ENCODE results near the gene LRP1B. TPM values are rescaled to one million over a fixed set of nuclear protein-coding genes. Genes with fewer than 3 reads are reported as not detected.
A peak's percentile ranks its signal among the peaks of the same experiment; 100 is the strongest.

LRP1B gene
- polyA plus RNA-seq, 1 of the 3 experiments (the other 2 are of a cell fraction) = 0.28 TPM

DNA sequence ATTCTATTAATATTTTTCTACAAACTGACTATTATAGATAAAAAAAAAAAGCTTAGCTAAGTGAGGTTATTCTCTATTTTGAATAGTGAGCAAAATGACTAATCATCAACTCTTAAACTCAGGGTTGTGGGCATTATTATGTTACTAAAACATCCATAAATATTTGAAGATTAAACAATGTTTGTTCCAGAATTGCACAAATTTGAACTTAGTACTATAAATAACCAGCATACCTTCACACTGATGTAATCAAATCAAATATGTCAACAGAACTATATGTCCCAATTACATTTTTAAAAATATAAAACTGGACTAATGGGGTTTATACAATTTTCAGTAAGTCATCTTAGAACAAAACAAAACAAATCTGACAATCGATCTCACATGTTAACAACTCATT lies 800.9 kb downstream of the LRP1B start (continued):
- TF ChIP-seq NFIC (IDR thresholded peaks at IDR 0.05; ENCODE audit: borderline replicate concordance) (no peak), RAD21 (IDR thresholded peaks at IDR 0.05; ENCODE audit: low read length) (no peak), RCOR1 (IDR thresholded peaks at IDR 0.05; ENCODE audit: low read length) (no peak), ELF1 (IDR thresholded peaks at IDR 0.05) (no peak), CHD2 (IDR thresholded peaks at IDR 0.05; ENCODE audit: low read length, partially characterized antibody) (no peak), MEF2A (IDR thresholded peaks at IDR 0.05; ENCODE audit: borderline replicate concordance, low read depth) (no peak)

DNA sequence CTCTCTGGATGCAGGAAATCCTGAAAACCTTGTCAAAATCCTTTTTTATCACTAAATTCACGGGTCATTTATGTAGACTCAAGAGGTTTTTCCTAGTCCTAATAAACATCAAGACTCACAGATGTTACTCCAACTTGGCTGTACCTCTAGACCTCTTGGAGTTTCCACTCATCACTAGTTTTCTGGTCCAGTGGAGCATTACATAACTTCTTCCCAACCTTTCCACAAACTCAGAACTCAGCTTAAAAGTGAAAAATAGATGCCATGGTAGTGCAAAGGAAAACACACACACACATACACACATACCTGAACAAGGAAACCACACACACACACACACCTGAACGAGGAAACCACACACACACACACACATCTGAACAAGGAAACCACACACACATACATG lies 807.2 kb downstream of the LRP1B start:
- Histone ChIP-seq H3K4me1 (ENCODE audit: control insufficient read depth in 1 of 2, insufficient read depth in 2 of 2, low read depth in 1 of 2, low read length in 1 of 2) (no peaks in the 10 kb centered on the region; a peak in 1 of 4 replicates), H3K79me2 (ENCODE audit: insufficient read depth) (no peaks in the 10 kb centered on the region), H3K27me3 (ENCODE audit: insufficient read depth) (no peaks in the 10 kb centered on the region), H2AFZ (ENCODE audit: low read depth) (no peak overlapping the region), H3K4me2 (no peak overlapping the region), H3F3A (replicated peaks; ENCODE audit: insufficient read depth) (no peaks in the 10 kb centered on the region), H3K27ac (ENCODE audit: low read depth in 2 of 2, low read length in 1 of 2) (no peak overlapping the region), H3K9ac (no peak overlapping the region), H3K9me3 (no peaks in the 10 kb centered on the region), H3K4me3 (ENCODE audit: low read depth in 2 of 2, low read length in 1 of 2) (no peak overlapping the region), H3K36me3 (replicated peaks in 1 of 2; ENCODE audit: control insufficient read depth in 1 of 2, insufficient read depth in 2 of 2, low read length in 1 of 2) (no peaks in the 10 kb centered on the region), H4K20me1 (ENCODE audit: insufficient read depth) (no peaks in the 10 kb centered on the region), H3K9me2 (no peaks in the 10 kb centered on the region)
- ChIA-PET POLR2A (no interaction called here), CTCF (no interaction called here)
- DNase-seq = no peak
- WGBS (ENCODE audit: low lambda C conversion rate) = 69% methylated on average over 2 of the region's 2 CpGs
- TF ChIP-seq RAD21 (IDR thresholded peaks at IDR 0.05; ENCODE audit: low read length) (no peak), POLR2AphosphoS5 (IDR thresholded peaks at IDR 0.05; ENCODE audit: low read depth, low read length) (no peak), JUND (IDR thresholded peaks at IDR 0.05) (no peak)

- H3K27ac ChIP-seq (ENCODE audit: low read depth in 2 of 2, low read length in 1 of 2) = no peak overlapping the region
- CTCF ChIA-PET = interaction anchor here (0.7 to 1.5 kb wide), 3 partner anchors 22 to 1941 kb away, joined by 3 to 4 read pairs (median 3); no protein-coding TSS in a partner anchor
- H3K36me3 ChIP-seq (replicated peaks in 1 of 2; ENCODE audit: control insufficient read depth in 1 of 2, insufficient read depth in 2 of 2, low read length in 1 of 2) = no peaks in the 10 kb centered on the region
- no peaks in the 10 kb centered on the region for H3K27me3 ChIP-seq (ENCODE audit: insufficient read depth)
- TF ChIP-seq, protein P1, sequence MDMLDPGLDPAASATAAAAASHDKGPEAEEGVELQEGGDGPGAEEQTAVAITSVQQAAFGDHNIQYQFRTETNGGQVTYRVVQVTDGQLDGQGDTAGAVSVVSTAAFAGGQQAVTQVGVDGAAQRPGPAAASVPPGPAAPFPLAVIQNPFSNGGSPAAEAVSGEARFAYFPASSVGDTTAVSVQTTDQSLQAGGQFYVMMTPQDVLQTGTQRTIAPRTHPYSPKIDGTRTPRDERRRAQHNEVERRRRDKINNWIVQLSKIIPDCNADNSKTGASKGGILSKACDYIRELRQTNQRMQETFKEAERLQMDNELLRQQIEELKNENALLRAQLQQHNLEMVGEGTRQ (IDR thresholded peaks at IDR 0.05; ENCODE audit: borderline replicate concordance, low read depth, low read length) = no peak
- TF ChIP-seq ELF1 (IDR thresholded peaks at IDR 0.05) (no peak), FOXM1 (IDR thresholded peaks at IDR 0.05; ENCODE audit: low read depth) (no peak), RAD21 (IDR thresholded peaks at IDR 0.05; ENCODE audit: low read length) (no peak), TCF12 (IDR thresholded peaks at IDR 0.05) (peak; percentile 16; the same call in 1 of the 2 replicates), MEF2A (IDR thresholded peaks at IDR 0.05; ENCODE audit: borderline replicate concordance, low read depth) (no peak)
- TF ChIP-seq, protein P2, sequence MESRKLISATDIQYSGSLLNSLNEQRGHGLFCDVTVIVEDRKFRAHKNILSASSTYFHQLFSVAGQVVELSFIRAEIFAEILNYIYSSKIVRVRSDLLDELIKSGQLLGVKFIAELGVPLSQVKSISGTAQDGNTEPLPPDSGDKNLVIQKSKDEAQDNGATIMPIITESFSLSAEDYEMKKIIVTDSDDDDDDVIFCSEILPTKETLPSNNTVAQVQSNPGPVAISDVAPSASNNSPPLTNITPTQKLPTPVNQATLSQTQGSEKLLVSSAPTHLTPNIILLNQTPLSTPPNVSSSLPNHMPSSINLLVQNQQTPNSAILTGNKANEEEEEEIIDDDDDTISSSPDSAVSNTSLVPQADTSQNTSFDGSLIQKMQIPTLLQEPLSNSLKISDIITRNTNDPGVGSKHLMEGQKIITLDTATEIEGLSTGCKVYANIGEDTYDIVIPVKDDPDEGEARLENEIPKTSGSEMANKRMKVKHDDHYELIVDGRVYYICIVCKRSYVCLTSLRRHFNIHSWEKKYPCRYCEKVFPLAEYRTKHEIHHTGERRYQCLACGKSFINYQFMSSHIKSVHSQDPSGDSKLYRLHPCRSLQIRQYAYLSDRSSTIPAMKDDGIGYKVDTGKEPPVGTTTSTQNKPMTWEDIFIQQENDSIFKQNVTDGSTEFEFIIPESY (IDR thresholded peaks at IDR 0.05; ENCODE audit: borderline replicate concordance, low read depth) = no peak
- no peaks in the 10 kb centered on the region for H4K20me1 ChIP-seq (ENCODE audit: insufficient read depth)
- H2AFZ ChIP-seq (ENCODE audit: low read depth) = no peak overlapping the region
- H3K4me1 ChIP-seq (ENCODE audit: control insufficient read depth in 1 of 2, insufficient read depth in 2 of 2, low read depth in 1 of 2, low read length in 1 of 2) = no peaks in the 10 kb centered on the region
- no peaks in the 10 kb centered on the region for H3F3A ChIP-seq (replicated peaks; ENCODE audit: insufficient read depth)
- DNase-seq = no peak
- H3K9ac ChIP-seq = no peak overlapping the region
- no peaks in the 10 kb centered on the region for H3K9me3 ChIP-seq
- H3K4me2 ChIP-seq = no peak overlapping the region
- no peak overlapping the region for H3K4me3 ChIP-seq (ENCODE audit: low read depth in 2 of 2, low read length in 1 of 2)
- no peaks in the 10 kb centered on the region for H3K79me2 ChIP-seq (ENCODE audit: insufficient read depth)
- POLR2A ChIA-PET = no interaction called here
- no peaks in the 10 kb centered on the region for H3K9me2 ChIP-seq
Measured at GRCh38 chr2:141317986-141318385, 812.8 kb downstream of the LRP1B start.
